ENCODE data around the gene STMN1.

DNA sequence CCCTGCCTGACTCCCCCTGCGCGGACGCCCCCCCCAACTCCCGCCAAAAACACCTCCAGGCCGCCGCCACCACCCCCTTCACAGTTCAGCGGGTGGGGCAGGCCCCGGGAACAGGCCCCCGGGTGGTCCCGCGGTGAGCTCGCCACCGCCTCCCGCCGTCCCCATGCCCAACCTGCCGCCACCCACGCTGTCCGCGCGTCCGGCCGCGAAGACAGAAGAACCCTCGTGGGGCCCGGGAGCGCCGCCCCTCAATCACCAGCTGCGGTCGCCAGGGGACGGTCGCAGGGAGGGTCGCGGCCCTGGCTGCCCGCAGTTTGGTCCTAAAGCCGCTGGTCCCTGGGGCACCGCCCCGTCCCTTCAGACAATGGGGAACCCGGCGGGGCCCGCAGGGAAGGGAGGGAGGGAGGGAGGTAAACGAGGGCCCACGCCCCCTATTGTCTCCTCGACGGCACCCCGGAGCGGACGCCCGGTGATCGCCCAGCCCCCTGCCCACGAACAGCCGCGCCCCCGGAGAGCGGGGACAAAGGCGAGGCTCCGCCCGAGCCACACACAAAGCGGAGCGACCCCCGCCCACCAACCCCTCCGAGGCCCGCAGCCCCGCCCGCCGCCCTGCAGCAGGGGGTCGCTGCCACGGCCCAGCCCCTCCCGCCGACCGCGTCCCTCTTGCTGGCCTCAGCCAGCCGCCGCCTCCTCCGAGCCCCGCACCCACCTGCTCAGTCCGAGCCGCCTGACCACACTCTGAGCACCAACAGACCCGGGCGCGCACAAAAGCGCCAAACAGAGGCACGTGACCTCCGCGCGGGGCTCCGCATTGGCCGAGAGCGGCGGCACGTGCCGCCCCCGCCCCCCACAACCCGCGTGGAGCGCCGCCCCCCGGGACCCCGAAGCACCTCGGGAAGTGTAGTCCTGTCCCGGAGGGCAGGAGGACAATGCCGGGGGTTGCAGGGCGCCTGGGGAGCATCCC is at the start of gene STMN1:
- peak; percentile 88 for TF ChIP-seq POLR2AphosphoS5 (IDR thresholded peaks at IDR 0.05; ENCODE audit: low read depth, low read length)
- peak; percentile 63; the same call in 1 of the 2 replicates for TF ChIP-seq TAF1 (IDR thresholded peaks at IDR 0.05; ENCODE audit: borderline replicate concordance, low read depth, low read length)

Data from GM12892 (cell line).